A549 (cell line): ENCODE measurements around the gene IDI1.

ENCODE experiments used
- NFE2L2 ChIP-seq: fragments of 150-350 bp; conservative IDR thresholded peaks from 2 replicates; pipeline ENCODE4 v1.6.1; 2014; ENCODE audit warnings: low read length
- TP53 ChIP-seq: fragments of 250-450 bp; sonication (Bioruptor Pico); IDR thresholded peaks from 2 replicates; pipeline ENCODE4 v1.5.0; 2021; ENCODE audit warnings: mild to moderate bottlenecking, moderate library complexity

DNA sequence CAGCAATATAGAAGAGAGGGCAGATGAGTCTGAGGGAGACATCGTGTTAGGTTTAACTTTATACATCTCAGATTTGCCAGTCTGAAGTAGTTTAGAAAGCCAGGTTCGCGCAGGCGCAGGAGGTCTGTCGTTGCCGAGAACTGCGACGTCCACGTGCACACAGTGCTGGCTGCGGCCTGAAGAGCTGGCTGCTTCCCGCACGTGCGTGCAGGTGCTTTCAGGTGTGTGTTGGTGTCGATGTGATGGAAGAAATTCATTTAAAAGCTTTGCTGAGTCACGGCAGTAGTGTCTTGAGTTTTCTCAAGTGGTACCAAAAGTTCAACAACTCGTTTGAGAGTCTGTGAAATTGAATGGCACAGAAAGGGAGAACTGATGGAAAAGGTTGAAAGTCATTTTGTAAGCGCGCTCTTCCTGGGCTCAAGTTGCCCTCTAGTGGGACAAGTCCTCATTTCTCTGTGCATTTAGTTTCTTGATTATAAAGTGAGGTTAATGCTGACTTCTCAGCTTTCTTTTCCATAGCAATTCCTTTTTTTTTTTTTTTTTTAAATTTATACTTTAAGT is 25.9 kb upstream of the IDI1 start:
- TF ChIP-seq NFE2L2 (no peak), TP53 (CRISPR knock-in tag) (no peak)
